B cell (primary cell): ENCODE measurements around the gene REL. TPM values are rescaled to one million over a fixed set of nuclear protein-coding genes. Genes with fewer than 3 reads are reported as not detected.

Experiments
- ATAC-seq: fragments of 200-7000 bp; cut with Tn5 transposase; one replicate; pipeline ENCODE4 v1.10.0; 2021; ENCODE audit warnings: low read depth, mild to moderate bottlenecking, moderate number of reproducible peaks, moderate library complexity
- CTCF ChIA-PET: fragments of 350-600 bp; sonication (Branson Sonifier 250); formaldehyde crosslinking; loops from one replicate; lab custom pipeline; 2021; ENCODE audit warnings: antibody characterized with exemption, inconsistent platforms; lab: Charles Lee
- POLR2A ChIA-PET: fragments of 350-600 bp; sonication (Branson Sonifier 250); formaldehyde crosslinking; loops from one replicate; lab custom pipeline; 2021; ENCODE audit warnings: antibody characterized with exemption; lab: Charles Lee
- DNase-seq: peaks from one replicate; pipeline ENCODE4 v3.0.0; 2013
- H2AFZ ChIP-seq: 2 replicates; pipeline ENCODE4 v1.6.1; 2012; ENCODE audit warnings: mild to moderate bottlenecking, low read depth, low read length; ENCODE audit not compliant: insufficient read depth, poor library complexity, severe bottlenecking
- H3K27ac ChIP-seq, 2 donors: 1 replicate in 1 of 2; 2 replicates in 1 of 2; pipeline ENCODE4 v1.5.1; 2012 to 2013; ENCODE audit warnings: low read length in 2 of 2, mild to moderate bottlenecking in 2 of 2, moderate library complexity in 1 of 2
- H3K27me3 ChIP-seq, 4 experiments: fragments of 200-600 bp in 1 of 4; sonication (generic) in 1 of 4; replicated peaks in 1 of 4; 1 replicate in 2 of 4; 2 replicates in 2 of 4; pipeline versions ENCODE4 v1.6.1 to v1.7.0; 2013 to 2016; ENCODE audit warnings: low read length in 3 of 4, mild to moderate bottlenecking in 2 of 4, mixed read lengths in 1 of 4, moderate library complexity in 1 of 4; ENCODE audit not compliant: insufficient read depth in 4 of 4, control insufficient read depth in 3 of 4; ENCODE audit errors: control extremely low read depth in 1 of 4
- H3K36me3 ChIP-seq, 2 experiments: replicated peaks in 1 of 2; 1 replicate in 1 of 2; 2 replicates in 1 of 2; pipeline versions ENCODE4 v1.6.1 to v1.7.1; 2013; ENCODE audit warnings: low read length in 1 of 2; ENCODE audit not compliant: insufficient read depth in 2 of 2, control insufficient read depth in 1 of 2; ENCODE audit errors: control extremely low read depth in 1 of 2, extremely low read depth in 1 of 2
- H3K4me1 ChIP-seq, 2 donors: fragments of 200-600 bp in 1 of 2; sonication (generic) in 1 of 2; 1 replicate in 1 of 2; 2 replicates in 1 of 2; pipeline versions ENCODE4 v1.5.1 to v1.6.1; 2013 to 2017; ENCODE audit warnings: low read length in 2 of 2; ENCODE audit not compliant: control insufficient read depth in 2 of 2, insufficient read depth in 2 of 2
- H3K4me2 ChIP-seq: replicated peaks from 2 replicates; pipeline ENCODE3; 2012; ENCODE audit warnings: mild to moderate bottlenecking, low read depth, low read length; ENCODE audit not compliant: poor library complexity, severe bottlenecking
- H3K4me3 ChIP-seq, 5 experiments: fragments of 200-600 bp in 1 of 5; sonication (generic) in 1 of 5; 1 replicate in 3 of 5; 2 replicates in 2 of 5; pipeline versions ENCODE4 v1.5.1 to v1.7.0; 2011 to 2016; ENCODE audit warnings: low read length in 4 of 5, mild to moderate bottlenecking in 4 of 5, low read depth in 2 of 5, control low read depth in 1 of 5, moderate library complexity in 1 of 5; ENCODE audit not compliant: insufficient read depth in 1 of 5; ENCODE audit errors: control extremely low read depth in 1 of 5, extremely low read depth in 1 of 5
- H3K79me2 ChIP-seq: fragments of 200-600 bp; sonication (generic); one replicate; pipeline ENCODE4 v1.6.0; 2016; ENCODE audit warnings: low read length; ENCODE audit not compliant: control insufficient read depth, insufficient read depth
- H3K9ac ChIP-seq: fragments of 200-600 bp; sonication (generic); 2 replicates; pipeline ENCODE4 v1.6.1; 2017; ENCODE audit warnings: mild to moderate bottlenecking, low read length, moderate library complexity
- H3K9me3 ChIP-seq, 3 donors: one replicate each; pipeline versions ENCODE4 v1.6.1 to v1.7.1; 2013; ENCODE audit warnings: low read length in 2 of 3; ENCODE audit not compliant: control insufficient read depth in 2 of 3, insufficient read depth in 1 of 3; ENCODE audit errors: control extremely low read depth in 1 of 3
- H4K20me1 ChIP-seq: 2 replicates; pipeline ENCODE4 v1.6.0; 2012; ENCODE audit warnings: mild to moderate bottlenecking, low read length; ENCODE audit not compliant: insufficient read depth, control insufficient read depth, poor library complexity, severe bottlenecking
- H3K27ac Mint-ChIP-seq: one replicate; pipeline ENCODE4 v1.8.0; 2021; ENCODE audit warnings: mixed read lengths
- H3K27me3 Mint-ChIP-seq: one replicate; pipeline ENCODE4 v1.8.0; 2021; ENCODE audit warnings: mixed read lengths
- H3K4me1 Mint-ChIP-seq: one replicate; pipeline ENCODE4 v1.8.0; 2021; ENCODE audit warnings: mixed read lengths
- H3K4me3 Mint-ChIP-seq: one replicate; pipeline ENCODE4 v1.8.0; 2021; ENCODE audit warnings: mixed read lengths
- H3K9me3 Mint-ChIP-seq: one replicate; pipeline ENCODE4 v1.8.0; 2022; ENCODE audit warnings: mixed read lengths; ENCODE audit not compliant: insufficient read depth
- CTCF ChIP-seq: fragments of 200-600 bp; IDR thresholded peaks from one replicate; pipeline ENCODE4 v1.8.0; 2022; ENCODE audit warnings: antibody characterized with exemption, mild to moderate bottlenecking
- EZH2 ChIP-seq: IDR thresholded peaks from 2 replicates; pipeline ENCODE4 v1.6.1; 2012; ENCODE audit warnings: borderline replicate concordance, low read depth, mild to moderate bottlenecking, moderate library complexity, low read length; ENCODE audit not compliant: insufficient read depth, poor library complexity, severe bottlenecking
- WGBS: methylation state at CpG from one replicate; pipeline ENCODE4 v1.1.5; 2013; ENCODE audit warnings: missing lambda C conversion rate; ENCODE audit not compliant: insufficient coverage; 5-methylcytosine and 5-hydroxymethylcytosine counted together
- intact Hi-C: fragments of 100-400 bp; cut with micrococcal nuclease; formaldehyde crosslinking; loops from one replicate; pipeline ENCODE4 v1.10.0; 2022
- polyA plus RNA-seq: library from polyadenylated mRNA; depleted of rRNA; stranded (reverse); fragments of >200 nt; gene quantifications from 2 replicates; pipeline ENCODE4 v1.2.3, GENCODE V29; 2012
- total RNA-seq, 2 donors: library from RNA; stranded (reverse); fragments of 120-200 nt in 1 of 2; gene quantifications; 1 replicate in 1 of 2; 2 replicates in 1 of 2; pipeline versions ENCODE4 v1.2.3 to v1.2.4, GENCODE V29; 2013 to 2022

Gene REL
- total and polyA plus RNA-seq, 2 donors (not counting 1 experiment from before 2014, with no cell fraction given), result 27.9 to 283 TPM

GRCh38 chr2:60855989-60856669 is 25.2 kb upstream of the REL start:
- Mint-ChIP-seq H3K4me1 (peaks cover 16% of the 10 kb centered on the region), H3K27me3 (no peaks in the 10 kb centered on the region), H3K4me3 (no peak overlapping the region), H3K9me3 (no peaks in the 10 kb centered on the region), H3K27ac (no peak overlapping the region)
- DNase-seq, result no peak
- H4K20me1 ChIP-seq, result no peaks in the 10 kb centered on the region
- CTCF ChIA-PET, result interaction anchor here (1.3 kb wide), 1 partner anchor 31 kb away, joined by 3 read pairs; no protein-coding TSS in a partner anchor
- H3K27me3 ChIP-seq, result no peaks in the 10 kb centered on the region
- 76% methylated on average over 2 of the region's 5 CpGs for whole genome bisulfite sequencing
- H3K4me3 ChIP-seq, result no peak overlapping the region
- no peak overlapping the region for H3K27ac ChIP-seq
- TF ChIP-seq CTCF (no peak), EZH2 (no peak)
- H3K9ac ChIP-seq, result no peak overlapping the region
- no peak for ATAC-seq
- H3K4me1 ChIP-seq, result peaks cover 16 to 18% of the 10 kb centered on the region in 2 donors
- H2AFZ ChIP-seq, result no peak overlapping the region
- H3K79me2 ChIP-seq, result no peaks in the 10 kb centered on the region
- no peaks in the 10 kb centered on the region for H3K9me3 ChIP-seq
- no peaks in the 10 kb centered on the region for H3K36me3 ChIP-seq
- H3K4me2 ChIP-seq, result no peak overlapping the region
- POLR2A ChIA-PET, result interaction anchor here (0.6 kb wide), 1 partner anchor 13 kb away, joined by 5 read pairs; no protein-coding TSS in a partner anchor
- intact Hi-C loops, result no loop called here

- no peaks in the 10 kb centered on the region for H3K27me3 Mint-ChIP-seq
- H3K4me2 ChIP-seq, result no peak overlapping the region
- CTCF ChIA-PET, result interaction anchor here (1.3 kb wide), 1 partner anchor 30 kb away, joined by 3 read pairs; no protein-coding TSS in a partner anchor
- H3K4me1 ChIP-seq, result peaks cover 22 to 24% of the 10 kb centered on the region in 2 donors
- peaks cover 24% of the 10 kb centered on the region for H3K4me1 Mint-ChIP-seq
- no peak overlapping the region for H2AFZ ChIP-seq
- no peak overlapping the region for H3K9ac ChIP-seq
- POLR2A ChIA-PET, result no interaction called here
- H3K4me3 Mint-ChIP-seq, result no peak overlapping the region
- H3K9me3 Mint-ChIP-seq, result no peaks in the 10 kb centered on the region
- no peaks in the 10 kb centered on the region for H3K27me3 ChIP-seq
- no peak overlapping the region for H3K4me3 ChIP-seq
- intact Hi-C loops, result no loop called here
- ATAC-seq, result no peak
- no peak for TF ChIP-seq CTCF
- no peaks in the 10 kb centered on the region for H3K36me3 ChIP-seq
- no peak for DNase-seq
- H3K27ac Mint-ChIP-seq, result peak overlapping the region; percentile 7
- peaks cover 2% of the 10 kb centered on the region for H3K79me2 ChIP-seq
- 65% methylated on average over 3 of the region's 4 CpGs for WGBS
- no peak overlapping the region for H3K27ac ChIP-seq
- H3K9me3 ChIP-seq, result peaks cover 0 to 4% (median 0%) of the 10 kb centered on the region in 3 donors
- H4K20me1 ChIP-seq, result no peaks in the 10 kb centered on the region
Measured at GRCh38 chr2:60857056-60857455, 24.3 kb upstream of the REL start.
